GM21390 (cell line): ENCODE results near the gene AKAP13.

Source experiments
- ATAC-seq: cut with Tn5 transposase; IDR thresholded peaks from one replicate; pipeline ENCODE4 v1.9.1; 2021; ENCODE audit not compliant: unreplicated experiment

AKAP13 gene

GRCh38 chr15:85618956-85619491 lies 238.6 kb downstream of the AKAP13 start:
- ATAC-seq = peak; percentile 58

GRCh38 chr15:85619992-85620689 lies 239.7 kb downstream of the AKAP13 start:
- no peak for ATAC-seq

DNA sequence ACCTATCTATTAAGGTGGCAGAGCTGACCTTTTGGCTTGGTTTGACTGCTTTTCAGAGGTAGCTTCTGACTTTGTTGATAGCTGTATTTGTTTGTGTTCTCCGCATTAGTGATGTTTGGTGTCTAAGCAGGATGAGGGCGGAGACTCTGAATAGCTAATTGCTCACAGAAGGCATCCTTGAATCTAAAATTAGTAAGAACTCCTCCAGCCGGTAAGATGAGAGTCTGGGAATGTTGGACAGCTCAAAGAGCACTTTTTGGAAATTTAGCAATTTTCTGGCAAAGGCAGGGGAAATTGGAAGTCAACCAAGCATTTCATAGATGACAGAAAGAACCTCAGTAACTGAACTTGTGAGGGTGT lies 240.3 kb downstream of the AKAP13 start:
- no peak for ATAC-seq

GRCh38 chr15:85621094-85621493 lies 240.7 kb downstream of the AKAP13 start:
- ATAC-seq = no peak

DNA sequence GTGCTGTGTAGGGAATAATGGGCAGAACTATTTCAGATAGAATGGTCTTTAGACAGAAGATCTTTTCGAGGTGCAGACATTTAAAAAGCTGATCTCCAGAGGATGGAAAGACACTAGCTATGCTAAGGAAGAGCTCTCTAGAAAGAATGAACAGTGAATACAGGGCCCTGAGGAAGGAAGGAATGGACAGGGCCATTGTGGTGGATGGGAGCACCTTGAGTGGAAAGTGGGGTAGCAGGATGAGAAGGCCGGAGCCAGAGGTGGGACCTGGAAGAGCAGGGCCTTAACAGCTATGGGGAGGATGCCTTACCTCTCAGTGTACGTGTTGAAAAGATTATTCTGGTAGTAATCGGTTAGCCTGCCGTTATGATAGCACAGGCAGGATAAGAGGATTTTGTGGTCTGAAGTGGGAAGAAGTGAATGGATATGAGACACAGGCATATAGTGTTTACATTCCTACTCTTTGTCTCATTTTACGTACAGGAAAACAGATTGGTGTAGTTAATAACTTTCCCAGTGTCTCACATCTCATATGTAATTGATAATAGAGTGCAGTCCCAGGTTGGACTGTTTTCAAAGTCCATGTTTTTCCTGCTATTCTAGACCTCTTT lies 241.9 kb downstream of the AKAP13 start:
- no peak for ATAC-seq

DNA sequence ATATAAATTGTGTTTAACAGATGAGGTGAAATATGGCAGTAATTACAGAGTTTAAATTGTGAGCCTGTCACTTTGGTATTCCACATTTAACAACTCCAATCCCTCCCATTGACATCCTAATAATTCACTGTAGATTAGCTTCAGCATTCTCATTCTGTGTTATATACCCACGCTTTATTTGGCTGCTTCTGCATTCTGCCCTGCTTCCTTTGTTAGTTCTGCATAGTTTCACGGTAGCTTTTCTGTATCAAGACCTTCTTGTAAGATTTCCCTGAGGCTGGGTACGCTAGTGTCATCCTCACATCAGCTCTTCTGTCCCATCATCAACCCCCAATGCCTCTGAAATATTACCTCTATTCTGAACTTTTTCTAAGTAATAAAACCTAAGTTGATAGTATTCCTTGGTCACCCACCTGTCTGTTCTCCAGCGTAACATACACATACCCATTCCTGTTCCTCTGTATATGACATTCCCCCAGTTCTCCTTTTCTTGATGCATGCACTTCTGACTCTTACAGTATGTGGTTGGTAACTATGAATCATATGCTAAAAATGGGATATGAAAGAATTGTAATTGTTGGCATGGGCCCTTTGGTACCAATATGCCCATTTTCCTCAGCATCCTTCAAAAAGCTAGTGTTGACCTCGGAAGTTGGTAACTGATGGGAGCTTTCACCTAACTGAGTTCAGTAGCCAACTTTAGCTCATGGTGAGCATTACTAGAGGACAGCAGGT lies 243.1 kb downstream of the AKAP13 start:
- no peak for ATAC-seq

- no peak for ATAC-seq
These were observed 243.9 kb downstream of the AKAP13 start for GRCh38 chr15:85624291-85624801.

GRCh38 chr15:85625166-85625830 lies 244.9 kb downstream of the AKAP13 start:
- ATAC-seq = peak; percentile 4

- ATAC-seq = peak; percentile 78
These were observed 245.5 kb downstream of the AKAP13 start for GRCh38 chr15:85625856-85626255.

- no peak for ATAC-seq
These were observed 247.0 kb downstream of the AKAP13 start for GRCh38 chr15:85627213-85627935.

DNA sequence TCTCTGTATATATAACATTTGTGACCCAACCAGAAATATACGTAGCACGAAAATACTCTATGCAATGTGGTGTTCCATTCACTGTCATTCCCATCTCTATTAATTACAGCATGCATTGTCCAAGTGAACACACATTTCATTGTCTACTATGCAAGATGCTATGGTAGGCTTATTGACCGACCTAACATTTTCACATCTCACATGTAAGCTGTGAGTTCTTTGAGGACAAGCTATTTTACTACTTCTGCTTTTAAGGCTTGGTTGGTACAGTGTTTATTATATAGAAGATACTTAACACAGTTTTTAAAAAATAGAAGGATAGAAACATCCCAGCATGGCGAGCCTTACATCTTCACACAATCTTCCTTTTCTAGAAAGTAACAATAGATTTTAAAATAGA lies 249.9 kb downstream of the AKAP13 start:
- ATAC-seq = no peak

DNA sequence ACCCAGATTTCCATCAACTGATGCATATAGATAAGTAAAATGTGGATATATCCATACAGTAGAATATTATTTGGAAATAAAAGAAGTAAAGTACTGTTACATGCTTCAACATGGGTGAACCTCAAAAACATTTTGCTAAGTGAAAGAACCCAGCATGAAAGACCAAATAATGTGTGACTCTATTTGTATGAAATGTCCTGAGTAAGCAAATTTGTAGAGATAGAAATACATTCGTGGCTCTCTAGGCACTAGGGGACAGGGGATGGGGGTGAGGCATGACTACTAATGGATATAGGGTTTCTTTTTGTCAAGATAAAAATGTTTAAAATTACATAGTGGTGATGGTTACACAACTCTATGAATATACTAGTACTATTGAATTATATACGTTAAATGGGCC lies 250.6 kb downstream of the AKAP13 start:
- ATAC-seq = no peak

DNA sequence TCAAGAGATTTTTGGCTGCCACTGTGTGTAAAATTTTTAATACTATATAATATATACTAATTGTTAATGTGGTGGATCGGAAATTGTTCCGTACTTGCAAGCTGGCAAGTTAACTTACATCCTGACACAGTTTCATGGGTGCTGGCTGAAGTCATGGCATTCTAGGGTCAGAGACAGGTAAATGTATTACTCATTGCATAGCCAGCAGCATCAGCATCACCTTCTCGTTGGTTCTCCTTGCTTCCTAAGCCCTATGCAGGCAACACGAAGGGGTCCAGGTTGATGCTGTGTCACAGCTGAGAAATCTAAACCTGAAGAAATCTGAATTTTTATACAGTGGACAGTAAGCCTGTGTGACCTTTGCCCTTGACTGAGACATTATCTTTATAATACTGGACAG lies 251.6 kb downstream of the AKAP13 start:
- ATAC-seq = no peak

DNA sequence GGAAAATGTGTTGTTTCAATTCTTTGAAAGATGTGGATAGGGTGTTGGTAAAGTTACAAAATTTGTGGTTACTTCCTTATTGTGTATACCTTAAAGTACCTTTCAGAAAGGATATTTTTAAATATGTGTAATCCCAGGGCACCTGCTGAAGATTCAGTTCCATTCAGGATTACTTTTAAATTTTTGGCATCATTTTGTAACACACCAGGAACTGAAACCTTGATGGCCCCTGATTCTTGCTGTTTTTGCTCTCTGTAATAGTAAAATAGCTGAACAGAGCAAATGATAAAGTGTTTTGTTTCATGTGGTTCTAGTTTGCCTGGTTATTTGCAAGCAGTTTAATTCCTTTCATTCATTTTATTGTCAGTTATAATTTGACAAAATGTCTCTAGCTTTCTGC lies 253.5 kb downstream of the AKAP13 start:
- no peak for ATAC-seq

DNA sequence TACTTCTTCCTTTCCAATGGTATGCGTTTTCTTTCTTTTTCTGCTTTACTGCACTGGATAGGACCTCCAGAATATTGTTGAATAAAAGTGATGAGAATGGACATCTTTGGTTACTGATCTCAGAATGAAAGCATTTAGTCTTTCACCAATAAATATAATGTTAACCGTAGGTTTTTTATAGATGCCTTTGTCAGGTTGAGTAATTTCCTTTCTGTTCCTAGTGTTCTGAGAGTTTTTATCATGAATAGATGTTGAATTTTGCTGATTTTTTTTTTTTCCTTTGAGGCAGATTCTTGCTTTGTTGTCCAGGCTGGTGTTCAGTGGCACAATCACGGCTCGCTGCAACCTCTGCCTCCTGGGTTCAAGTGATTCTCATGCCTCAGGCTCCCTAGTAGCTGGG lies 255.9 kb downstream of the AKAP13 start:
- ATAC-seq = no peak

DNA sequence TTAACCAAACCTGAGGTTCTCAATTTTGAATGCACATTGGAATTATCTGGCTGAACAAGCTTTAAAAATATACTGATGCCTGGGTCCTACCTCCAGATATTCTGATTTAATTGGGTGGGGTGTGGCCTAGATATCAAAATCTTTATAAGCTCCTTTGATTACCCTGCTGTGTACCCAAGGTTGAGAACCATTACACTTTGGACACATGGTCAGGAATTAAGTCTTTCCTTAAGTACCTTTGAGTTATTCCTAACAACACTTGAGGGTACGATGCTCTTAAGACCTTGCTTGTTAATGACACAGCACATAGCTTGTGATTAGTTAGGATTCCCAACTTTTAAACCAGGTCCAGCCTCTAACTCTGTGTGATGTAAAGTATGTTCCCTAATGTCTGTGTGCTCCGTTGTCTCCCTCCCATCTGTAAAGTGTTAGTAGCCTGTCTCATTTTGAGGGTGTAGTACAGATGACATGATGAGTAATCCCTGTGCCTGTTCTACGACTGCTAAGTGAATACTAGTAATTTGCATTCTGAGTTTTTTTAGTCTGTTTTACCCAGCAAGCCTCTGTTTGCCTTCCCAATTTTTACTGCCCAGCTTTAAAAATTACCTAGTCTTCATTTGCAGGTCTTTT lies 259.5 kb downstream of the AKAP13 start:
- ATAC-seq = peak; percentile 89

GRCh38 chr15:85642065-85642692 lies 261.8 kb downstream of the AKAP13 start:
- ATAC-seq = no peak

DNA sequence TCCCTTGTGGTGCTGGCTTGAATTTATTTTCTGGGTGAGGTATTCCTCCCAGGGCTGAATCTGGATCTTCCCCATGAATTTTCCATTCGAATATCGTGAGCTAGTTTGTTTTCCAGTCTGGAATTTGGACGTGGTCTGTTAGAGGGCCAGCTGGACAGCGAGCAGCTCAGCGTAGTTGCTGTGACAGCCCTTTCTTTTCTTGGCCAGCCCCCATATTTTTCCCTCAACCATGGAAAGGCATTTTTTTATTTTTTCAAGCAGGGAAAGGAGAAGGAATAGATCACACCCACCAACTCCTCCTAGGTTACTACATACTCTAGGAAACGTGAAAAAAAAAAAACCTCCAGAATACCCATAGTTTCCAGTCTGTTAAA lies 262.3 kb downstream of the AKAP13 start:
- ATAC-seq = no peak

- ATAC-seq = peak; percentile 85
These were observed 266.2 kb downstream of the AKAP13 start for GRCh38 chr15:85646538-85647091.
